ACC112 (cell line): ENCODE measurements around the gene TAF13.

Experiments
- H2AFZ ChIP-seq: fragments of 200-600 bp; sonication (generic); one replicate; pipeline ENCODE4 v1.6.0; 2017; ENCODE audit warnings: antibody characterized with exemption, low read length; ENCODE audit not compliant: unreplicated experiment
- H3K27ac ChIP-seq: fragments of 200-600 bp; sonication (generic); 2 replicates; pipeline ENCODE4 v1.5.1; 2014; ENCODE audit warnings: low read depth, mild to moderate bottlenecking, antibody characterized with exemption, low read length, moderate library complexity
- H3K27me3 ChIP-seq: fragments of 200-600 bp; sonication (generic); 2 replicates; pipeline ENCODE4 v1.6.1; 2014; ENCODE audit warnings: mild to moderate bottlenecking, antibody characterized with exemption, low read length, moderate library complexity, mixed read lengths; ENCODE audit not compliant: insufficient read depth
- H3K36me3 ChIP-seq: fragments of 200-600 bp; sonication (generic); 2 replicates; pipeline ENCODE4 v1.6.1; 2016; ENCODE audit warnings: mild to moderate bottlenecking, antibody characterized with exemption, low read length, moderate library complexity, mixed read lengths; ENCODE audit not compliant: insufficient read depth
- H3K4me1 ChIP-seq: fragments of 200-600 bp; sonication (generic); one replicate; pipeline ENCODE4 v1.6.1; 2016; ENCODE audit warnings: low read length, mixed read lengths; ENCODE audit not compliant: insufficient read depth, unreplicated experiment, control insufficient read depth
- H3K4me3 ChIP-seq: fragments of 200-600 bp; sonication (generic); 2 replicates; pipeline ENCODE4 v1.5.1; 2014; ENCODE audit warnings: mild to moderate bottlenecking, low read depth, low read length
- H3K79me2 ChIP-seq: fragments of 200-600 bp; sonication (generic); one replicate; pipeline ENCODE4 v1.6.0; 2016; ENCODE audit warnings: low read length; ENCODE audit not compliant: control insufficient read depth, unreplicated experiment, insufficient read depth

Gene TAF13

GRCh38 chr1:109111386-109112055 is 35.7 kb upstream of the TAF13 start:
- Histone ChIP-seq H3K79me2 (no peaks in the 10 kb centered on the region), H3K27ac (no peak overlapping the region), H3K36me3 (no peaks in the 10 kb centered on the region), H3K4me3 (no peak overlapping the region), H2AFZ (no peak overlapping the region), H3K27me3 (peaks cover 36% of the 10 kb centered on the region), H3K4me1 (peaks cover 12% of the 10 kb centered on the region)

- no peak overlapping the region for H2AFZ ChIP-seq
- H3K4me1 ChIP-seq = peaks cover 15% of the 10 kb centered on the region
- no peaks in the 10 kb centered on the region for H3K36me3 ChIP-seq
- no peak overlapping the region for H3K4me3 ChIP-seq
- no peak overlapping the region for H3K27ac ChIP-seq
- H3K27me3 ChIP-seq = peaks cover 28% of the 10 kb centered on the region
- H3K79me2 ChIP-seq = no peaks in the 10 kb centered on the region
Observed at GRCh38 chr1:109109906-109110305, 34.1 kb upstream of the TAF13 start.

- H3K36me3 ChIP-seq = no peaks in the 10 kb centered on the region
- no peak overlapping the region for H3K4me3 ChIP-seq
- H3K27ac ChIP-seq = no peak overlapping the region
- no peaks in the 10 kb centered on the region for H3K79me2 ChIP-seq
- H2AFZ ChIP-seq = no peak overlapping the region
- H3K4me1 ChIP-seq = peaks cover 8% of the 10 kb centered on the region
- peaks cover 8% of the 10 kb centered on the region for H3K27me3 ChIP-seq
Observed at GRCh38 chr1:109107785-109108184, 32.0 kb upstream of the TAF13 start.

- Histone ChIP-seq H3K4me1 (peaks cover 3% of the 10 kb centered on the region), H3K27ac (no peak overlapping the region), H3K27me3 (peaks cover 8% of the 10 kb centered on the region), H2AFZ (no peak overlapping the region), H3K4me3 (no peak overlapping the region), H3K79me2 (peaks cover 13% of the 10 kb centered on the region), H3K36me3 (no peaks in the 10 kb centered on the region)
Observed at GRCh38 chr1:109105881-109106280, 30.1 kb upstream of the TAF13 start.

GRCh38 chr1:109104364-109105151 is 28.8 kb upstream of the TAF13 start:
- peaks cover 21% of the 10 kb centered on the region for H3K79me2 ChIP-seq

GRCh38 chr1:109099938-109100773 is 24.4 kb upstream of the TAF13 start:
- H2AFZ ChIP-seq = peak overlapping the region; percentile 48
- peaks cover 3% of the 10 kb centered on the region for H3K4me1 ChIP-seq
- peaks cover 21% of the 10 kb centered on the region for H3K79me2 ChIP-seq
- H3K27ac ChIP-seq = peak overlapping the region; percentile 72
- H3K27me3 ChIP-seq = no peaks in the 10 kb centered on the region
- H3K36me3 ChIP-seq = no peaks in the 10 kb centered on the region
- H3K4me3 ChIP-seq = peak overlapping the region; percentile 95

More at GRCh38 chr1:109104364-109105151, 28.8 kb upstream of the TAF13 start:
- Histone ChIP-seq H3K4me1 (peaks cover 3% of the 10 kb centered on the region), H3K36me3 (no peaks in the 10 kb centered on the region), H3K27ac (no peak overlapping the region), H2AFZ (no peak overlapping the region), H3K4me3 (no peak overlapping the region), H3K27me3 (peaks cover 8% of the 10 kb centered on the region)

GRCh38 chr1:109096120-109096519 is 20.3 kb upstream of the TAF13 start:
- no peaks in the 10 kb centered on the region for H3K27me3 ChIP-seq
- H3K4me1 ChIP-seq = peaks cover 19% of the 10 kb centered on the region
- H3K27ac ChIP-seq = no peak overlapping the region
- H2AFZ ChIP-seq = no peak overlapping the region
- H3K36me3 ChIP-seq = no peaks in the 10 kb centered on the region
- H3K79me2 ChIP-seq = peaks cover 30% of the 10 kb centered on the region
- H3K4me3 ChIP-seq = no peak overlapping the region

- no peak overlapping the region for H3K4me3 ChIP-seq
- H3K27ac ChIP-seq = no peak overlapping the region
- H2AFZ ChIP-seq = no peak overlapping the region
- no peaks in the 10 kb centered on the region for H3K36me3 ChIP-seq
- no peaks in the 10 kb centered on the region for H3K27me3 ChIP-seq
- peaks cover 26% of the 10 kb centered on the region for H3K79me2 ChIP-seq
- H3K4me1 ChIP-seq = peaks cover 19% of the 10 kb centered on the region
Observed at GRCh38 chr1:109095631-109096030, 19.8 kb upstream of the TAF13 start.

GRCh38 chr1:109094871-109095270 is 19.1 kb upstream of the TAF13 start:
- Histone ChIP-seq H3K27me3 (no peaks in the 10 kb centered on the region), H3K79me2 (peaks cover 21% of the 10 kb centered on the region), H3K4me1 (peaks cover 22% of the 10 kb centered on the region), H3K27ac (no peak overlapping the region), H2AFZ (no peak overlapping the region), H3K4me3 (no peak overlapping the region), H3K36me3 (no peaks in the 10 kb centered on the region)

GRCh38 chr1:109094377-109094803 is 18.6 kb upstream of the TAF13 start:
- Histone ChIP-seq H3K27ac (no peak overlapping the region), H3K4me3 (no peak overlapping the region), H3K4me1 (peaks cover 22% of the 10 kb centered on the region), H3K27me3 (no peaks in the 10 kb centered on the region), H2AFZ (no peak overlapping the region), H3K79me2 (peaks cover 21% of the 10 kb centered on the region), H3K36me3 (peaks cover 2% of the 10 kb centered on the region; the same call in 1 of the 2 replicates)
